PC-9 (cell line): ENCODE data around the gene SRSF6. TPM values are rescaled to one million over a fixed set of nuclear protein-coding genes. Genes with fewer than 3 reads are reported as not detected.

Experiments
- BruUV-seq: library from RNA; stranded (reverse); fragments of 400-500 nt; replicated peaks from 2 replicates; lab custom pipeline; 2021; lab: Mats Ljungman, UMichigan
- CTCF ChIA-PET: fragments of 300-600 bp; sonication (Branson Sonifier 250); formaldehyde crosslinking; loops from one replicate; lab custom pipeline; 2022; ENCODE audit warnings: antibody characterized with exemption; lab: Charles Lee
- POLR2A ChIA-PET: fragments of 300-600 bp; sonication (Branson Sonifier 250); formaldehyde crosslinking; loops from one replicate; lab custom pipeline; 2022; ENCODE audit warnings: antibody characterized with exemption; ENCODE audit not compliant: unreplicated experiment; lab: Charles Lee
- DNase-seq, 2 experiments: peaks; one replicate each; pipeline versions ENCODE4 v3.0.0 to v3.0.0-alpha.2; 2015 to 2022; ENCODE audit warnings: mixed read lengths in 1 of 2
- H2AFZ ChIP-seq: fragments of 200-600 bp; sonication (generic); 2 replicates; pipeline ENCODE4 v1.8.1; 2017; ENCODE audit warnings: antibody characterized with exemption
- H3F3A ChIP-seq: fragments of 200-600 bp; sonication (generic); 2 replicates; pipeline ENCODE4 v1.8.1; 2017; ENCODE audit warnings: antibody characterized with exemption, mild to moderate bottlenecking, low read depth; ENCODE audit not compliant: insufficient read depth
- H3K27ac ChIP-seq: fragments of 200-600 bp; sonication (generic); 2 replicates; pipeline ENCODE4 v1.6.1; 2016; ENCODE audit warnings: mixed run types
- H3K27me3 ChIP-seq: fragments of 200-600 bp; sonication (generic); 2 replicates; pipeline ENCODE4 v1.6.1; 2016; ENCODE audit warnings: low read depth, mixed run types; ENCODE audit not compliant: insufficient read depth
- H3K36me3 ChIP-seq: fragments of 200-600 bp; sonication (generic); 2 replicates; pipeline ENCODE4 v1.6.1; 2016; ENCODE audit warnings: low read depth, mixed run types
- H3K4me1 ChIP-seq: fragments of 200-600 bp; sonication (generic); replicated peaks from 2 replicates; pipeline ENCODE4 v1.6.1; 2016; ENCODE audit warnings: mixed run types; ENCODE audit not compliant: insufficient read depth
- H3K4me2 ChIP-seq: fragments of 200-600 bp; sonication (generic); 2 replicates; pipeline ENCODE4 v1.6.1; 2017; ENCODE audit warnings: mixed run types
- H3K4me3 ChIP-seq: fragments of 200-600 bp; sonication (generic); 2 replicates; pipeline ENCODE4 v1.6.1; 2016; ENCODE audit warnings: mixed run types
- H3K79me2 ChIP-seq: fragments of 200-600 bp; sonication (generic); 2 replicates; pipeline ENCODE4 v1.6.1; 2017; ENCODE audit warnings: low read depth, mixed run types
- H3K9me2 ChIP-seq: fragments of 200-600 bp; sonication (generic); 2 replicates; pipeline ENCODE4 v1.8.1; 2017; ENCODE audit warnings: mild to moderate bottlenecking; ENCODE audit not compliant: insufficient read depth
- H3K9me3 ChIP-seq: fragments of 200-600 bp; sonication (generic); 2 replicates; pipeline ENCODE4 v1.8.1; 2016; ENCODE audit warnings: low read depth; ENCODE audit not compliant: insufficient read depth
- H4K20me1 ChIP-seq: fragments of 200-600 bp; sonication (generic); 2 replicates; pipeline ENCODE4 v1.8.1; 2017; ENCODE audit not compliant: insufficient read depth
- EZH2 ChIP-seq: fragments of 200-600 bp; sonication (generic); IDR thresholded peaks from 2 replicates; pipeline ENCODE4 v1.8.0; 2017; ENCODE audit warnings: antibody characterized with exemption, low read depth
- intact Hi-C: fragments of 100-400 bp; cut with micrococcal nuclease; formaldehyde crosslinking; loops from one replicate; pipeline ENCODE4 v1.10.0; 2022; ENCODE audit not compliant: unreplicated experiment
- total RNA-seq: library from RNA; stranded (reverse); gene quantifications from 2 replicates; pipeline ENCODE4 v1.2.3, GENCODE V29; 2021
- TF ChIP-seq, protein P1 (sequence below): fragments of 200-600 bp; sonication (generic); conservative IDR thresholded peaks from 2 replicates; pipeline ENCODE4 v1.6.1; 2017; ENCODE audit warnings: mixed run types, antibody characterized with exemption, mild to moderate bottlenecking, moderate library complexity

Gene SRSF6
- total RNA-seq, 1 experiment from 2014 or later, result 136 TPM

DNA sequence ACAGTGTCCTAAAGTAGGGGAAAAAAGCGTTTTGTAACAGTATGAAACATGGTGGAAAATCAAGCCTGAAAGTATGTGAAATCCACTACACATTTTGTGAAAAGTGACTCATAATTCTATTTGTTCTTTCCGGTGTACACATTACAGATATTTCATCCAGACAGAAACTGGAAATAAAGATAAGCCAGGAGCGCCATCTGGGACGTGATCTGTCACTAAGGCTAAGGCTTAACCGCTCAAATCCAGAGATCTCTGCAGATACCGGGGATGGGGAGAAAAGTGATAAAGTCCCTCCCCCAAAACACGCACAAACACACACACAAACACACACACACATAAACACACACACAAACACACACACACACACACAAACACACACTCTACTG, 26.6 kb upstream of the SRSF6 start:
- POLR2A ChIA-PET, result no interaction called here
- no peaks in the 10 kb centered on the region; the same call in 1 of the 2 replicates for H3K9me3 ChIP-seq
- no peak overlapping the region for H3K4me3 ChIP-seq
- no peaks in the 10 kb centered on the region for H3K4me1 ChIP-seq
- H2AFZ ChIP-seq, result no peak overlapping the region
- TF ChIP-seq EZH2, result no peak
- TF ChIP-seq, protein P1, sequence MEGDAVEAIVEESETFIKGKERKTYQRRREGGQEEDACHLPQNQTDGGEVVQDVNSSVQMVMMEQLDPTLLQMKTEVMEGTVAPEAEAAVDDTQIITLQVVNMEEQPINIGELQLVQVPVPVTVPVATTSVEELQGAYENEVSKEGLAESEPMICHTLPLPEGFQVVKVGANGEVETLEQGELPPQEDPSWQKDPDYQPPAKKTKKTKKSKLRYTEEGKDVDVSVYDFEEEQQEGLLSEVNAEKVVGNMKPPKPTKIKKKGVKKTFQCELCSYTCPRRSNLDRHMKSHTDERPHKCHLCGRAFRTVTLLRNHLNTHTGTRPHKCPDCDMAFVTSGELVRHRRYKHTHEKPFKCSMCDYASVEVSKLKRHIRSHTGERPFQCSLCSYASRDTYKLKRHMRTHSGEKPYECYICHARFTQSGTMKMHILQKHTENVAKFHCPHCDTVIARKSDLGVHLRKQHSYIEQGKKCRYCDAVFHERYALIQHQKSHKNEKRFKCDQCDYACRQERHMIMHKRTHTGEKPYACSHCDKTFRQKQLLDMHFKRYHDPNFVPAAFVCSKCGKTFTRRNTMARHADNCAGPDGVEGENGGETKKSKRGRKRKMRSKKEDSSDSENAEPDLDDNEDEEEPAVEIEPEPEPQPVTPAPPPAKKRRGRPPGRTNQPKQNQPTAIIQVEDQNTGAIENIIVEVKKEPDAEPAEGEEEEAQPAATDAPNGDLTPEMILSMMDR, result no peak
- no peak for DNase-seq
- H4K20me1 ChIP-seq, result no peaks in the 10 kb centered on the region
- CTCF ChIA-PET, result no interaction called here
- H3K79me2 ChIP-seq, result no peaks in the 10 kb centered on the region
- no peaks in the 10 kb centered on the region for H3K36me3 ChIP-seq
- peaks cover 84% of the 10 kb centered on the region for H3K27me3 ChIP-seq
- H3K9me2 ChIP-seq, result no peaks in the 10 kb centered on the region
- H3K4me2 ChIP-seq, result no peak overlapping the region
- no peak overlapping the region for H3K27ac ChIP-seq
- no peaks in the 10 kb centered on the region for H3F3A ChIP-seq
- intact Hi-C loops, result no loop called here
- BruUV-seq, result no TSS peak

DNA sequence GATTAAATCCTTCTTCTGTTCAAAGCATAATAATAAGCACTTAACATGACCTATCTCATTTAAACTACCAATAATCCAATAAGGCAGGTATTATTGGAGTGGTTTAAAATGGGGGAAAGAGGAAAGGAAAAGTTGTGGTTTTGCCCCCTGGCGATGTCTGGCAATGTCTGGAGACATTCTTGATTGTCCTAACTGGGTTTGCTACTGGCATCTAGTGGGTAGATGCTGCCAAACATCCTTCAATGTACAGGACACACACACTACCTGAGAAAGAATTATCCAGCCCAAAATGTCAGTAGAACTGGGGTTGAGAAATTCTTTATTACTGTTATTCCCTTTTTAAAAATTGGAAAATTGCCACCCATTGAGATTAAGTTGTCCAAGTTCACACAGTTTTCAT, 25.2 kb upstream of the SRSF6 start:
- no peaks in the 10 kb centered on the region for H3K36me3 ChIP-seq
- no peaks in the 10 kb centered on the region for H3K79me2 ChIP-seq
- H3K4me1 ChIP-seq, result no peaks in the 10 kb centered on the region
- no peaks in the 10 kb centered on the region for H3F3A ChIP-seq
- DNase-seq, result no peak
- H3K9me2 ChIP-seq, result no peaks in the 10 kb centered on the region
- H3K9me3 ChIP-seq, result no peaks in the 10 kb centered on the region; the same call in 1 of the 2 replicates
- no TSS peak for BruUV-seq
- no peak overlapping the region for H3K27ac ChIP-seq
- H2AFZ ChIP-seq, result no peak overlapping the region
- no peaks in the 10 kb centered on the region for H4K20me1 ChIP-seq
- ChIA-PET CTCF (no interaction called here), POLR2A (no interaction called here)
- TF ChIP-seq, protein P1, result no peak; the same call in 1 of the 2 replicates
- no peak for TF ChIP-seq EZH2
- H3K4me2 ChIP-seq, result no peak overlapping the region
- intact Hi-C loops, result no loop called here
- no peak overlapping the region for H3K4me3 ChIP-seq
- peaks cover 84% of the 10 kb centered on the region for H3K27me3 ChIP-seq

DNA sequence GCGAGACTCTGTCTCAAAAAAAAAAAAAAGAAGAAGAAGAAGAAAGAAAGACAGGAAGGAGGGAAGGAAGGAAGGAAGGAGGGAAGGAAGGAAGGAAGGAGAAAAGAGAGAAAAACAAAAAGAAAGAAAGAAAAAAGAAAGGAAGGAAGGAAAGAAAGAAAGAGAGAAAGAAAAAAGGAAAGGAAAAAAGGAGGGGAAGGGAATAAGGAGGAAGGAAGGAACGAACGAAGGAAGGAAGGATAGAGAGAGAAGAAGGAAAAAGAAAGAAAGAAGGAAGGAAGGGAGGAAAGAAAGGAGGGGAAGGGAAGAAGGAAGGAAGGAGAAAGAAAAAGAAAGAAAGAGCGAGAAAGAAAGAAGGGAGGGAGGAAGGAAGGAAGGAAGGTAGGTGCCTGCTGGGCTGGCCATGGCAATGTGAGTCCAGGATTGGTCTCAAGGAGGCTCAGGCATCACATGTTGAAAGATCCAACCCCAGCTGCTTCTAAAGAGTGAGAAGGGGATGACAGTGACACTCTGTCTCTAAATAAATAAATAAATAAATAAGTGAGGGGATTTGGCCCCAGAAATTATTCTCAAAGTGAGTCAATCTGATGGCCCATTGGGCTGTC, 24.3 kb upstream of the SRSF6 start:
- H3K27ac ChIP-seq, result no peak overlapping the region
- H3K79me2 ChIP-seq, result no peaks in the 10 kb centered on the region
- POLR2A ChIA-PET, result no interaction called here
- no peak for DNase-seq
- no peaks in the 10 kb centered on the region for H3K36me3 ChIP-seq
- no TSS peak for BruUV-seq
- TF ChIP-seq EZH2, result no peak
- TF ChIP-seq, protein P1, result no peak
- H3K27me3 ChIP-seq, result peaks cover 80% of the 10 kb centered on the region
- no peak overlapping the region for H3K4me3 ChIP-seq
- no peaks in the 10 kb centered on the region; the same call in 1 of the 2 replicates for H3K9me3 ChIP-seq
- no peaks in the 10 kb centered on the region for H4K20me1 ChIP-seq
- H2AFZ ChIP-seq, result no peak overlapping the region
- no peak overlapping the region for H3K4me2 ChIP-seq
- H3K4me1 ChIP-seq, result no peaks in the 10 kb centered on the region
- H3F3A ChIP-seq, result no peaks in the 10 kb centered on the region
- intact Hi-C loops, result no loop called here
- CTCF ChIA-PET, result no interaction called here
- H3K9me2 ChIP-seq, result no peaks in the 10 kb centered on the region
